LNCaP clone FGC (cell line): ENCODE measurements around the gene TOP2A.

Source experiments
- DNase-seq: peaks from one replicate; pipeline ENCODE4 v3.0.0-alpha.2; 2011; ENCODE audit warnings: low read depth
- H3K4me3 ChIP-seq: 2 replicates; pipeline ENCODE4 v1.5.1; 2011; ENCODE audit warnings: mild to moderate bottlenecking, low read depth, low read length, control low read depth
- CTCF ChIP-seq: IDR thresholded peaks from 2 replicates; pipeline ENCODE4 v1.5.1; 2012; ENCODE audit warnings: mild to moderate bottlenecking; ENCODE audit not compliant: control insufficient read depth, insufficient read depth; ENCODE audit errors: extremely low read depth

Gene TOP2A

GRCh38 chr17:40343219-40344119 lies 74.2 kb downstream of the TOP2A start:
- no peak overlapping the region for H3K4me3 ChIP-seq
- no peak for DNase-seq
- no peak for TF ChIP-seq CTCF

GRCh38 chr17:40342504-40343218 lies 75.0 kb downstream of the TOP2A start:
- no peak for DNase-seq
- peak overlapping the region; percentile 66 for H3K4me3 ChIP-seq
- no peak for TF ChIP-seq CTCF

- peak overlapping the region; percentile 66 for H3K4me3 ChIP-seq
Measured at GRCh38 chr17:40341808-40342503, 75.7 kb downstream of the TOP2A start.

GRCh38 chr17:40340880-40341807 lies 76.6 kb downstream of the TOP2A start:
- H3K4me3 ChIP-seq = peak overlapping the region; percentile 66
- DNase-seq = peak; percentile 63
- TF ChIP-seq CTCF = no peak

More at GRCh38 chr17:40341808-40342503, 75.7 kb downstream of the TOP2A start:
- DNase-seq = no peak
- no peak for TF ChIP-seq CTCF

- no peak for DNase-seq
- no peak for TF ChIP-seq CTCF
- H3K4me3 ChIP-seq = no peak overlapping the region
Measured at GRCh38 chr17:40340327-40340726, 77.4 kb downstream of the TOP2A start.
